KMS-11 (cell line): ENCODE data around the gene RBP7.
"Not testable (repeated sequence)": the region's sequence is repeated elsewhere in the genome, so short reads cannot be mapped to it uniquely, and the experiment has no call there.

ENCODE experiments used
- H2AFZ ChIP-seq: fragments of 200-600 bp; sonication (generic); 2 replicates; pipeline ENCODE4 v1.6.1; 2016; ENCODE audit warnings: antibody characterized with exemption, mixed run types, low read depth
- H3K27ac ChIP-seq: fragments of 200-600 bp; sonication (generic); 2 replicates; pipeline ENCODE4 v1.6.1; 2016; ENCODE audit warnings: mild to moderate bottlenecking, mixed run types
- H3K27me3 ChIP-seq: fragments of 200-600 bp; sonication (generic); 2 replicates; pipeline ENCODE4 v1.6.1; 2017; ENCODE audit warnings: mild to moderate bottlenecking, low read depth, mixed run types, moderate library complexity; ENCODE audit not compliant: insufficient read depth
- H3K36me3 ChIP-seq: fragments of 200-600 bp; sonication (generic); 2 replicates; pipeline ENCODE4 v1.6.1; 2017; ENCODE audit warnings: mild to moderate bottlenecking, mixed run types; ENCODE audit not compliant: insufficient read depth
- H3K4me1 ChIP-seq: fragments of 200-600 bp; sonication (generic); 2 replicates; pipeline ENCODE4 v1.6.1; 2016; ENCODE audit warnings: mild to moderate bottlenecking, low read depth, mixed run types; ENCODE audit not compliant: poor library complexity, severe bottlenecking
- H3K4me2 ChIP-seq: fragments of 200-600 bp; sonication (generic); 2 replicates; pipeline ENCODE4 v1.7.0; 2016; ENCODE audit warnings: mild to moderate bottlenecking, mixed run types
- H3K4me3 ChIP-seq: fragments of 200-600 bp; sonication (generic); IDR thresholded peaks from 2 replicates; pipeline ENCODE4 v1.6.1; 2017; ENCODE audit warnings: low read depth, low read length, mixed read lengths; ENCODE audit not compliant: insufficient read depth
- H3K79me2 ChIP-seq: fragments of 200-600 bp; sonication (generic); 2 replicates; pipeline ENCODE4 v1.6.1; 2016; ENCODE audit warnings: low read depth, mixed run types; ENCODE audit not compliant: insufficient read depth
- H3K9ac ChIP-seq: fragments of 200-600 bp; sonication (generic); 2 replicates; pipeline ENCODE4 v1.6.1; 2016; ENCODE audit warnings: mild to moderate bottlenecking, mixed run types
- H4K20me1 ChIP-seq: fragments of 200-600 bp; sonication (generic); 2 replicates; pipeline ENCODE4 v1.6.1; 2016; ENCODE audit warnings: mild to moderate bottlenecking, mixed run types; ENCODE audit not compliant: insufficient read depth
- TF ChIP-seq, protein P1 (sequence below): fragments of 200-600 bp; sonication (generic); conservative IDR thresholded peaks from 2 replicates; pipeline ENCODE4 v1.6.1; 2017; ENCODE audit warnings: low read depth, mild to moderate bottlenecking, antibody characterized with exemption, low read length, moderate library complexity, mixed read lengths

The RBP7 gene

DNA sequence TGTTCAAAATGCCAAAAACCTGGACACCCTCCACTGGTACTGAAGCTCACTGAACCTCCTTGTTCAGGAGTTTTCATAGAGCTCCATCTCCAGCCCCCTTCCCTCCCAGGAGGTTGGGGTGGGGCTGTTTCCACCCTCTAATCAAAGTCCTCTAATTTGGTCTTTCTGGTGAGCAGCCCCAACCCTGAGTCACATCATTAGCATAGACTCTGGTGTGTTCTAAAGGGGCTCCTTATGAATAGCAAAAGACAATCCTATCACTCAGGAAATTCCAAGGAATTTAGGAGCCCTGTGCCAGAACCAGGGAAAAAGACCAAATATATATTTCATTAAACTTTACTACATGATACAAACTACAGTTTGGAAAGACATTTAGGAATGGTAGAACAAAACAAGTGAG is 22.5 kb downstream of the RBP7 start:
- no peaks in the 10 kb centered on the region for H3K79me2 ChIP-seq
- H3K4me1 ChIP-seq: peaks cover 6% of the 10 kb centered on the region
- no peak overlapping the region for H3K9ac ChIP-seq
- TF ChIP-seq, protein P1, sequence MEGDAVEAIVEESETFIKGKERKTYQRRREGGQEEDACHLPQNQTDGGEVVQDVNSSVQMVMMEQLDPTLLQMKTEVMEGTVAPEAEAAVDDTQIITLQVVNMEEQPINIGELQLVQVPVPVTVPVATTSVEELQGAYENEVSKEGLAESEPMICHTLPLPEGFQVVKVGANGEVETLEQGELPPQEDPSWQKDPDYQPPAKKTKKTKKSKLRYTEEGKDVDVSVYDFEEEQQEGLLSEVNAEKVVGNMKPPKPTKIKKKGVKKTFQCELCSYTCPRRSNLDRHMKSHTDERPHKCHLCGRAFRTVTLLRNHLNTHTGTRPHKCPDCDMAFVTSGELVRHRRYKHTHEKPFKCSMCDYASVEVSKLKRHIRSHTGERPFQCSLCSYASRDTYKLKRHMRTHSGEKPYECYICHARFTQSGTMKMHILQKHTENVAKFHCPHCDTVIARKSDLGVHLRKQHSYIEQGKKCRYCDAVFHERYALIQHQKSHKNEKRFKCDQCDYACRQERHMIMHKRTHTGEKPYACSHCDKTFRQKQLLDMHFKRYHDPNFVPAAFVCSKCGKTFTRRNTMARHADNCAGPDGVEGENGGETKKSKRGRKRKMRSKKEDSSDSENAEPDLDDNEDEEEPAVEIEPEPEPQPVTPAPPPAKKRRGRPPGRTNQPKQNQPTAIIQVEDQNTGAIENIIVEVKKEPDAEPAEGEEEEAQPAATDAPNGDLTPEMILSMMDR: no peak
- no peak overlapping the region for H3K4me3 ChIP-seq
- no peaks in the 10 kb centered on the region for H3K36me3 ChIP-seq
- no peak overlapping the region for H3K4me2 ChIP-seq
- H4K20me1 ChIP-seq: no peaks in the 10 kb centered on the region
- no peak overlapping the region for H2AFZ ChIP-seq
- no peak overlapping the region for H3K27ac ChIP-seq
- H3K27me3 ChIP-seq: no peaks in the 10 kb centered on the region

DNA sequence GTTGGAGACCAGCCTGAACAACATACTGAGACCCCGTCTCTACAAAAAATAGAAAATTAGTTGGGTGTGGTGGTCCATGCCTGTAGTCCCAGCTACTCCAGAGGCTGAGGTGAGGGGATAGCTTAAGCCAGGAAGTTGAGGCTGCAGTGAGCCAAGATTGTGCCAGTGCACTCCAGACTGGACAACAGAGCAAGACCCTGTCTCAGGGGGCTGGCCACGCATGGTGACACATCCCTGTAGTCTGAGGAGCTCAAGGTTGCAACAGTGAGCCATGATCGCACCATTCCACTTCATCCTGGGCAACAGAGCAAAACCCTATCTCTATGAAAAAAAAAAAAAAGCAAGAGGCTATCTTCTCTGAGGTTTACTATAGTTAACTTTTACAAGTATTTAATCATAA is 23.1 kb downstream of the RBP7 start:
- no peak overlapping the region for H3K4me2 ChIP-seq
- H3K4me3 ChIP-seq: no peak overlapping the region
- TF ChIP-seq, protein P1: no peak
- H3K36me3 ChIP-seq: no peaks in the 10 kb centered on the region
- H3K79me2 ChIP-seq: no peaks in the 10 kb centered on the region
- H3K27ac ChIP-seq: no peak overlapping the region
- no peaks in the 10 kb centered on the region for H4K20me1 ChIP-seq
- no peak overlapping the region for H3K9ac ChIP-seq
- peaks cover 6% of the 10 kb centered on the region for H3K4me1 ChIP-seq
- no peaks in the 10 kb centered on the region for H3K27me3 ChIP-seq
- H2AFZ ChIP-seq: no peak overlapping the region

DNA sequence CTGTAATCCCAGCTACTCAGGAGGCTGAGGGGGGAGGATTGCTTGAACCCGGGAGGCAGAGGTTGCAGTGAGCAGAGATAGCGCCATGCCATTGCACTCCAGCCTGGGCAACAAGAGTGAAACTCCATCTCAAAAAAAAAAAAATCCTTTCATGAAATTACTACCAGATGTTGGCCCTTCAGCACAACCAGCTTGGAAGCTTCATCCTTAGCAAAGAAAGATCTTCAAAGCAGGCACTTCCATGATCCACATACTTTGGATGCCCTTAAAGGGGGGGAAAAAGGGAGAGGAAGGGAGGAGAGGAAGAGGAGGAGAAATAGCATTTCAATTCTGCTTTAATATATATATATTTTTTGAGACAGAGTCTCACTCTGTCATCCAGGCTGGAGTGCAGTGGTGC is 23.6 kb downstream of the RBP7 start:
- H3K4me3 ChIP-seq, H3K36me3 ChIP-seq, H3K27me3 ChIP-seq, H2AFZ ChIP-seq, H3K79me2 ChIP-seq, H3K27ac ChIP-seq, H3K9ac ChIP-seq, H3K4me1 ChIP-seq, H4K20me1 ChIP-seq, H3K4me2 ChIP-seq: not testable (repeated sequence)

DNA sequence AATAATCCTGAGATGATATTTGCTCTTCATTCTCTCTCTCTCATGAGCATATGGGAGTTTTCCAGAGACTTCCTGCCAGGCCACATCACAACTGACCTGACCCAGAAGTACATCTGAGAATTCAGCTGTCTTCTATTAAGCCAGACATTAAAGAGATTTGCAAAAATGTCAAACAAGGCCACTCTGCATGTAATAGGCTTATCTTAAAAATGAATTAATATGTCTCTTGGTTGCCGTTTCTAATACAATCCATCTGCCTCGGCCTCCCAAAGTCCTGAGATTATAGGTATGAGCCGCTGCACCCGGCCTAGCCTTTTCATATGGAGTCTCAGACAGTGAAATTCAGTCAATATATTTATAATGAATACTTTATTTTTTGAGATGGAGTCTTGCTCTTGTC is 25.0 kb downstream of the RBP7 start:
- not testable (repeated sequence) for H3K79me2 ChIP-seq, H3K4me1 ChIP-seq, H4K20me1 ChIP-seq, H2AFZ ChIP-seq, H3K4me3 ChIP-seq, H3K9ac ChIP-seq, H3K27ac ChIP-seq, H3K27me3 ChIP-seq, H3K36me3 ChIP-seq, H3K4me2 ChIP-seq

DNA sequence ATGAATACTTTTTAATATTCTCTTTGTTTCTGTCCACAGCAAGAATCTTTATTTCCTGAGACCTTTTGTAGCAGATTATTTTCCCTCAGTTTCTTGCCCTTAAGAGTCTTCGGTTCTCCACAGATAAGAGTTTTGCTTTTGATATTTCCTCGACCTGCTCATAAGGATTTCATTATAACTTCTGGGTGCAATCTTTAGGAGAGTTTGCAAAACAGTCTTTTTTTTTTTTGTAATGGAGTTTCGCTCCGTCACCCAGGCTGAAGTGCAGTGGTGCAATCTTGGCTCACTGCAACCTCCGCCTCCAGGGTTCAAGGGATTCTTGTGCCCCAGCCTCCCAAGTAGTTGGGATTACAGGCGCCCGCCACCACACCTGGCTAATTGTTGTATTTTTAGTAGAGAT is 25.6 kb downstream of the RBP7 start:
- Histone ChIP-seq H3K4me3 (no peak overlapping the region), H3K79me2 (no peaks in the 10 kb centered on the region), H3K4me1 (peaks cover 6% of the 10 kb centered on the region), H2AFZ (no peak overlapping the region), H3K9ac (no peak overlapping the region), H3K27ac (no peak overlapping the region), H3K4me2 (no peak overlapping the region), H3K36me3 (no peaks in the 10 kb centered on the region), H4K20me1 (no peaks in the 10 kb centered on the region), H3K27me3 (no peaks in the 10 kb centered on the region)
- TF ChIP-seq, protein P1: no peak
